Mucosa of descending colon (tissue), 3 donors: ENCODE results near the gene TANK. TPM values are rescaled to one million over a fixed set of nuclear protein-coding genes. Genes with fewer than 3 reads are reported as not detected.

Experiments
- ATAC-seq: fragments of 200-7000 bp; cut with Tn5 transposase; one replicate; pipeline ENCODE4 v1.9.1; 2020; ENCODE audit warnings: mild to moderate bottlenecking, moderate library complexity
- DNase-seq, 3 donors: peaks; one replicate each; pipeline ENCODE4 v3.0.0-alpha.2; 2020
- H3K36me3 ChIP-seq: fragments of 200-600 bp; one replicate; pipeline ENCODE4 v1.8.0; 2021; ENCODE audit warnings: low read depth, mild to moderate bottlenecking
- H3K4me1 ChIP-seq: fragments of 200-600 bp; one replicate; pipeline ENCODE4 v1.8.0; 2021; ENCODE audit warnings: low read depth, mild to moderate bottlenecking
- H3K4me3 ChIP-seq: fragments of 200-600 bp; one replicate; pipeline ENCODE4 v1.8.0; 2021; ENCODE audit warnings: mild to moderate bottlenecking
- H3K9me3 ChIP-seq: fragments of 200-600 bp; one replicate; pipeline ENCODE4 v1.8.0; 2021; ENCODE audit warnings: mild to moderate bottlenecking
- CTCF ChIP-seq: fragments of 200-600 bp; IDR thresholded peaks from one replicate; pipeline ENCODE4 v1.8.0; 2022; ENCODE audit warnings: antibody characterized with exemption, mild to moderate bottlenecking
- intact Hi-C, 2 donors: fragments of 100-400 bp; cut with DNase I in 1 of 2; cut with micrococcal nuclease in 1 of 2; formaldehyde crosslinking; loops; one replicate each; pipeline versions ENCODE4 v1.11.0 to v1.11.1; 2022; cut with DNase I, micrococcal nuclease
- total RNA-seq, 3 donors: library from RNA; stranded (reverse); fragmentation: NEBNext Ultra II Directional in 2 of 3; extraction: Animal tissue kit (Norgen Biotek cat#: 25700) in 2 of 3; gene quantifications; one replicate each; pipeline versions ENCODE4 v1.2.1 to v1.2.4, GENCODE V29; 2021 to 2023
- donor health status: DM: no; HTN: no; CAD: no; lungs with moderate emphysema.
- donor health status: DM: no; HTN: no; CAD: no.
- donor health status: DM: no; HTN: yes; CAD: no.

The TANK gene
- total RNA-seq, 3 donors from 2014 or later: 57.2 to 77.6 (median 57.2) TPM

DNA sequence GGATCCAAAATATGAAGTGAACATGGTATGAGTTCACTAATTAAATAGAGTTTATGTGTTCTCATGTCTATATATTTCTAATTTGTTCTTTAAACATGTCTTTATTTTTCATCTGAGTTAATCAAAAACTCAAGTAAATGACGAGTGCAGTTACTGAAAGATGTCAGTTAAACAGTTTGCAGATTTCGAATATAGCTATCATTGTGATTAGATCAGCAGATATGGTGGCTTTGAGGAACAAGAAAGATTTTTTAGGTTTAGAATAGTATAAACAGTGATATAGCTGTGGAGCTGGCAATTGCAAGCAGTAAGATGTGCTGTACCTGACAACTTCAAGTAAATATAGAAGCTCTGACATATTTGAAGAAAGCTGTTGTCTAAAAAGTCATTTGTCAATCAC is 49.7 kb downstream of the TANK start:
- intact Hi-C loops: no loop called here
- Histone ChIP-seq H3K36me3 (no peaks in the 10 kb centered on the region), H3K4me3 (no peak overlapping the region), H3K9me3 (no peaks in the 10 kb centered on the region), H3K4me1 (no peaks in the 10 kb centered on the region)
- no peak for ATAC-seq
- DNase-seq: no peak
- TF ChIP-seq CTCF: no peak

DNA sequence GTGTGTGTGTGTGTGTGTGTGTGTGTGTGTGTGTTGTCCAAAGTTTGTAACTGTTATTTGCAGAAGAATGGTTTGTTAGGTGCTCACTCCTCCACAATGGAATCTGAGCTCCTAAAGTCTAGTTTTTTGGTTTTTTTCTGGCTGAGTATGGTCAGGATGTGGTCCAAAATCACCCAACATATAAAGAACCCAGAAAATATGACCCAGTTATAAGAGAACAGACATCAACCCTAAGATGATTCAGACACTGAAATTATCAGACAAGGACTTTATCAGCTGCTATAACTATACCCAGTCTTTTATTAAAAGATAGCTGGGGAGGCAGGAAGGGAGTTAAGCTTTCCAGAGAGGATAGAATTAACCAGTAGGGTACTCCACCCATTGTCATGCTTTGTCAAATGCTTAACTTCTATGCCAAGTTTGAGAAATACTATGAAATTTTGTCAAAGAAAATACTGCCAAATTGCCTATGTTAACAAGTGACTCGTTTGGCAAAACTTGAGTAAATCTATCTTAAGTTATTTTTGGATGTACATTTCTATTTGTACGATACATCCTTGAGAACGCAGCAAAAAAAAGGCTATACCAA is 57.5 kb downstream of the TANK start:
- no peak for TF ChIP-seq CTCF
- ATAC-seq (no peak), DNase-seq (no peak)
- intact Hi-C loops: no loop called here
- no peaks in the 10 kb centered on the region for H3K9me3 ChIP-seq
- H3K36me3 ChIP-seq: no peaks in the 10 kb centered on the region
- H3K4me1 ChIP-seq: no peaks in the 10 kb centered on the region
- H3K4me3 ChIP-seq: no peak overlapping the region

DNA sequence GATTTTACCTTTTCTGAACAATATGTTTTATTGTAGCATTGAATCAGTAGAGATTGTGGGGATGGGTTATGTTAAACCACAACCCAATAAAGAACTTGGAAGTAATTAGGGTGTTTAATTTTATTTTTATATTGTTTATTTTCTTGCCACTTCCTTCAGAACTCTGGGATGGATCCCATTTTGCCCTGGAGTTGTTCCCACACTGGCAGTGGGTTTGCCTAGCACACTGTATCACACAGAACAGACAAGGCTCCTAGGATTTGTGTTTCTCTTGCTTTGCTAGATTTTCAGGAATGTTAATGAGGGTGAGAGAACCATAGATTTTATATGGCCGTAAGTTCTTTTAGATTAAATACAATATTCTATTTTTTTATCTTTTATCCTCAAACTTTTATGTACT is 59.0 kb downstream of the TANK start:
- Histone ChIP-seq H3K4me1 (no peaks in the 10 kb centered on the region), H3K9me3 (no peaks in the 10 kb centered on the region), H3K4me3 (no peak overlapping the region), H3K36me3 (no peaks in the 10 kb centered on the region)
- no peak for TF ChIP-seq CTCF
- ATAC-seq: peak; percentile 22
- intact Hi-C loops: no loop called here
- DNase-seq: no peak

- peak; percentile 60 for ATAC-seq
- no peak for TF ChIP-seq CTCF
- H3K36me3 ChIP-seq: no peaks in the 10 kb centered on the region
- no peaks in the 10 kb centered on the region for H3K4me1 ChIP-seq
- H3K9me3 ChIP-seq: no peaks in the 10 kb centered on the region
- intact Hi-C loops: loop anchor here in 1 of 2 donors (10.0 kb wide), 1 partner anchor 52 kb away; no protein-coding TSS in a partner anchor
- peak in 1 of 3 donors; percentile 39 for DNase-seq
- no peak overlapping the region for H3K4me3 ChIP-seq
Observed at GRCh38 chr2:161223139-161223732, 63.0 kb downstream of the TANK start.

DNA sequence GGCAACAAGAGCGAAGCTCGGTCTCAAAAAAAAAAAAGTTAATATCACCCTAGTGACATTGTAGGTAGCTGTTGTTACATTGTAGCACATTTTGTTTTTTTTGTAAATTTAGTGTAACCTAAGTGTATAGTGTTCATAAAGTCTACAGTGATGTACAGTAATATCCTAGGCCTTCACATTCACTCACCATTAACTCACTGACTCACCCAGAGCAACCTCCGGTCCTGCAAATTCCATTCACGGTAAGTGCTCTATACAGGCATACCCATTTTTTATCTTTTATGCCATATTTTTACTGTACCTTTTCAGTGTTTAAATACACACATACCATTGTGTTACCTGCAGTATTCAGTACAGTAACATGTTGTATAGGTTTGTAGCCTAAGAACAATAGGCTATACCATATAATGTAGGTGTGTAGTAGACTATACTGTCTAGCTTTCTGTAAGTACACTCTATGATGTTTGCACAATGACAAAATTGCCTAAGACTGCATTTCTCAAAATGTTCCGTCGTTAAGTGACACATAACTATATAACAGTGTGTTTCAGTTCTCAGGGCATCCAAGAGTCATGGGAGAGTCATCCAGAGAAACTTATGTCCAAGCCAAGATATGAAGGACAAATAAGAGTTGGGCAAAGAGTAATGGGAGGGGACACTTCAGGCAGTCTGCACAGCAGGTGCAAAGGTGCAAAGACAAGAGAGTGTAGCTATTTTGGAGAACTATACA is 68.4 kb downstream of the TANK start:
- TF ChIP-seq CTCF: no peak
- no peaks in the 10 kb centered on the region for H3K36me3 ChIP-seq

More for the DNA sequence above, 68.4 kb downstream of the TANK start:
- H3K4me1 ChIP-seq: no peaks in the 10 kb centered on the region
- DNase-seq: no peak
- no peaks in the 10 kb centered on the region for H3K9me3 ChIP-seq
- intact Hi-C loops: loop anchor here in 1 of 2 donors (10.0 kb wide), 1 partner anchor 46 kb away; no protein-coding TSS in a partner anchor
- ATAC-seq: peak; percentile 91
- H3K4me3 ChIP-seq: no peak overlapping the region
